Esophagus squamous epithelium (tissue), 4 donors: Measurements from ENCODE around the gene OSCP1.

Experiments used
- POLR2A ChIP-seq, 4 donors: fragments of 450-650 bp; IDR thresholded peaks; one replicate each; pipeline ENCODE4 v1.6.1; 2017; ENCODE audit warnings: antibody characterized with exemption in 4 of 4, mild to moderate bottlenecking in 4 of 4, moderate library complexity in 3 of 4
- TF ChIP-seq, protein P1 (sequence below), 6 experiments: fragments of 450-650 bp in 4 of 6; fragments of 200-600 bp in 2 of 6; sonication (generic) in 2 of 6; IDR thresholded peaks; one replicate each; pipeline ENCODE4 v1.5.1; 2016 to 2019; ENCODE audit warnings: antibody characterized with exemption in 6 of 6, mild to moderate bottlenecking in 4 of 6, moderate library complexity in 4 of 6

DNA sequence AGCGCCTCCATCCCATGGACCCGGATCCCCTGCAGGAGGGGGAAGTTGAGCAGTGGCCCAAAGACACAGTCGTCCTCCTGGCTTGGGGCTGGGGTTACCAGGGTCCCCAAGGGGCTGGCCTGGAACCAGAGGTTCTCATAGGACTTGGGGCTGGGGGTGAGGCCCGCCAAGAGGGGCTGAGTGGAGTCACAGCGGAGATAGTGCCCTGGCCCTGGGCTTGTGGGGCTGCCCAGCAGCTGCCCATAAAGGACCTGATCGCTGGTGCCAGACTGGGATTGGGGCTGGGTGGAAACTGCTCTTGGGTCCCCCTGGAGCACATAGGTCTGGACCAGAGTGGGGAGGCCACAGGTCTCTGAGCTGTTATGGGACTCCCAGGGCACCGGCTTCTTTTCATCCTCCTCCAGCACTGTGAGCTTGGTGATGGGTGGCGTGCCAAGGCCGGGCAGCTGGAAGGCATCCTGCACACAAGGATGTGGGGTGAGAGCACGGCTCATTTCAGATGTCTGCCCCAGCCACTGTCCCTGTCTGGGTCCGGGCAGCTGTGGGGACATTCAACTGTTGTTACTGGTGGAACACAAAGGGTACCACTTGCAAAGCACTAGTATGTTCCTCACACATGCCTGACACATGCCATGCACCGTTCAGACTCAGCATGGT, 16.2 kb upstream of the OSCP1 start:
- TF ChIP-seq, protein P1, sequence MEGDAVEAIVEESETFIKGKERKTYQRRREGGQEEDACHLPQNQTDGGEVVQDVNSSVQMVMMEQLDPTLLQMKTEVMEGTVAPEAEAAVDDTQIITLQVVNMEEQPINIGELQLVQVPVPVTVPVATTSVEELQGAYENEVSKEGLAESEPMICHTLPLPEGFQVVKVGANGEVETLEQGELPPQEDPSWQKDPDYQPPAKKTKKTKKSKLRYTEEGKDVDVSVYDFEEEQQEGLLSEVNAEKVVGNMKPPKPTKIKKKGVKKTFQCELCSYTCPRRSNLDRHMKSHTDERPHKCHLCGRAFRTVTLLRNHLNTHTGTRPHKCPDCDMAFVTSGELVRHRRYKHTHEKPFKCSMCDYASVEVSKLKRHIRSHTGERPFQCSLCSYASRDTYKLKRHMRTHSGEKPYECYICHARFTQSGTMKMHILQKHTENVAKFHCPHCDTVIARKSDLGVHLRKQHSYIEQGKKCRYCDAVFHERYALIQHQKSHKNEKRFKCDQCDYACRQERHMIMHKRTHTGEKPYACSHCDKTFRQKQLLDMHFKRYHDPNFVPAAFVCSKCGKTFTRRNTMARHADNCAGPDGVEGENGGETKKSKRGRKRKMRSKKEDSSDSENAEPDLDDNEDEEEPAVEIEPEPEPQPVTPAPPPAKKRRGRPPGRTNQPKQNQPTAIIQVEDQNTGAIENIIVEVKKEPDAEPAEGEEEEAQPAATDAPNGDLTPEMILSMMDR (IDR thresholded peaks at IDR 0.05): no peak
- TF ChIP-seq POLR2A (IDR thresholded peaks at IDR 0.05): no peak
